ENCODE data around the gene MTERF4. TPM values are rescaled to one million over a fixed set of nuclear protein-coding genes. Genes with fewer than 3 reads are reported as not detected.

MTERF4 gene
- total and polyA plus RNA-seq, 10 of the 15 experiments (the other 5 are each of a cell fraction or from before 2014, with no cell fraction given) = 36.7 to 69.1 (median 45.5) TPM

GRCh38 chr2:241110607-241111439 is 8.7 kb upstream of the MTERF4 start (continued):
- TF ChIP-seq ZBTB4 (CRISPR knock-in tag; IDR thresholded peaks at IDR 0.05) = no peak
- 0 out of 2 replicates have a peak, but pooled peaks have one; percentile 12 for TF ChIP-seq MEF2A (IDR thresholded peaks at IDR 0.05; ENCODE audit: insufficient read depth, low read depth, low read length)
- no peak for TF ChIP-seq NKRF (conservative IDR thresholded peaks at IDR 0.05)
- no peak for TF ChIP-seq TBL1XR1 (IDR thresholded peaks at IDR 0.05; ENCODE audit: low read depth, low read length)
- no peak for TF ChIP-seq PBX3 (IDR thresholded peaks at IDR 0.05; ENCODE audit: insufficient replicate concordance, low read depth, low read length)
- TF ChIP-seq BCL11A (IDR thresholded peaks at IDR 0.05; ENCODE audit: low read depth, low read length) = no peak
- no peak for TF ChIP-seq CBFB (IDR thresholded peaks at IDR 0.05; ENCODE audit: low read depth)
- TF ChIP-seq POLR2AphosphoS5 (IDR thresholded peaks at IDR 0.05; ENCODE audit: low read length) = peak; percentile 77
- TF ChIP-seq E2F4 (IDR thresholded peaks at IDR 0.05; ENCODE audit: low read depth, low read length) = no peak
- no peak for TF ChIP-seq ATF7 (IDR thresholded peaks at IDR 0.05; ENCODE audit: low read depth)
- no peak for TF ChIP-seq CHD1 (IDR thresholded peaks at IDR 0.05; ENCODE audit: low read depth, low read length)
- no peak; the same call in 1 of the 2 replicates for TF ChIP-seq PAX5 (IDR thresholded peaks at IDR 0.05; ENCODE audit: borderline replicate concordance, low read depth, low read length)
- no peak; the same call in 1 of the 2 replicates for TF ChIP-seq STAT1 (conservative IDR thresholded peaks at IDR 0.05)
- 0 out of 2 replicates have a peak, but pooled peaks have one; percentile 44 for TF ChIP-seq GATAD2B (conservative IDR thresholded peaks at IDR 0.05; ENCODE audit: low read depth)
- TF ChIP-seq RAD21 (IDR thresholded peaks at IDR 0.05; ENCODE audit: insufficient read depth, low read depth, low read length) = no peak
- no peak for TF ChIP-seq USF1 (IDR thresholded peaks at IDR 0.05; ENCODE audit: borderline replicate concordance, extremely low read length, insufficient read depth, low read depth, low read length)
- TF ChIP-seq HSF1 (IDR thresholded peaks at IDR 0.05; ENCODE audit: low read depth, low read length) = no peak
